ENCODE data around the gene FHIT.

GRCh38 chr3:61162965-61163364, 88.3 kb downstream of the FHIT start:
- no peak for TF ChIP-seq CTCF (IDR thresholded peaks at IDR 0.05)
- TF ChIP-seq POLR2A (IDR thresholded peaks at IDR 0.05): no peak
